SK-MEL-5 (cell line): ENCODE data around the gene ZNF442. TPM values are rescaled to one million over a fixed set of nuclear protein-coding genes. Genes with fewer than 3 reads are reported as not detected.
"Not testable (repeated sequence)": the region's sequence is repeated elsewhere in the genome, so short reads cannot be mapped to it uniquely, and the experiment has no call there.

Experiments used
- DNase-seq: peaks from one replicate; pipeline ENCODE4 v3.0.0-alpha.2; 2016; ENCODE audit warnings: low read depth, low spot score
- in situ Hi-C: cut with HindIII; loops from 2 replicates; pipeline ENCODE4 v1.10.0; 2016; ENCODE audit warnings: low sequenced_read_pairs, high pct_unique_total_duplicates, low pct_unique_long_range_greater_than_20kb
- small RNA-seq, 2 experiments: library from RNA; depleted of rRNA; stranded (forward); fragments of <200 nt; gene quantifications; one replicate each; pipeline ENCODE3, GENCODE V24; 2014
- total RNA-seq: library from RNA; depleted of rRNA; stranded (reverse); fragments of >200 nt; shearing (Covaris generic); gene quantifications from 2 replicates; pipeline ENCODE4 v1.2.3, GENCODE V29; 2014; rRNA removed

Gene ZNF442
- total RNA-seq, 1 experiment from 2014 or later, result 0.58 TPM

- in situ Hi-C loops, result no loop called here
- peak; percentile 80 for DNase-seq
Observed at GRCh38 chr19:12333162-12334159, 32.0 kb downstream of the ZNF442 start, which contains the start of gene ZNF563. Gene ZNF563 (minus strand): TSS chr19:12333633. CDS start chr19:12333482, 151 bp downstream.

- in situ Hi-C loops, result no loop called here
- no peak for DNase-seq
Observed at GRCh38 chr19:12331211-12331941, 34.1 kb downstream of the ZNF442 start.

GRCh38 chr19:12330340-12330739 is 35.1 kb downstream of the ZNF442 start:
- DNase-seq, result no peak
- in situ Hi-C loops, result no loop called here

- in situ Hi-C loops, result no loop called here
- no peak for DNase-seq
Observed at GRCh38 chr19:12325690-12326089, 39.8 kb downstream of the ZNF442 start.

GRCh38 chr19:12318782-12319413 is 46.6 kb downstream of the ZNF442 start:
- in situ Hi-C loops, result no loop called here
- no peak for DNase-seq

- in situ Hi-C loops, result no loop called here
Observed at GRCh38 chr19:12314553-12314952, 50.9 kb downstream of the ZNF442 start.

GRCh38 chr19:12308891-12309290 is 56.6 kb downstream of the ZNF442 start:
- DNase-seq, in situ Hi-C loops: not testable (repeated sequence)

More at GRCh38 chr19:12314553-12314952, 50.9 kb downstream of the ZNF442 start:
- no peak for DNase-seq

Small RNAs within 50 kb of the gene (small RNA-seq; reads per million reads assigned to genes)
- gene RPS29P23, result 0 reads per million in 2 experiments

Other genes starting within 250 kb of the ZNF442 start
- gene ZNF20, start 225.3 kb downstream of the ZNF442 start, total RNA-seq, result 5.4 and 5.9 TPM in 2 replicates
- gene ZNF625, start 208.9 kb downstream of the ZNF442 start, total RNA-seq, result 1.6 and 1.9 TPM in 2 replicates
- gene ZNF136, start 202.6 kb downstream of the ZNF442 start, total RNA-seq, result 3.2 and 4.5 TPM in 2 replicates
- gene ZNF44, start 70.8 kb downstream of the ZNF442 start, total RNA-seq, result 1.3 and 2.2 TPM in 2 replicates
- 1.3 and 1.6 TPM in 2 replicates for gene ZNF563, start 32.0 kb downstream of the ZNF442 start, total RNA-seq
- 2.6 and 4.0 TPM in 2 replicates for gene ZNF799, start 35.6 kb upstream of the ZNF442 start, total RNA-seq
- gene ZNF443, start 75.3 kb upstream of the ZNF442 start, total RNA-seq, result 1.1 and 2.0 TPM in 2 replicates
- 1.6 and 2.2 TPM in 2 replicates for gene ZNF709, start 119.1 kb upstream of the ZNF442 start, total RNA-seq
- gene ZNF564, start 185.8 kb upstream of the ZNF442 start, total RNA-seq, result 3.5 and 4.9 TPM in 2 replicates
- 5.2 and 5.5 TPM in 2 replicates for gene ZNF490, start 245.1 kb upstream of the ZNF442 start, total RNA-seq
- 11.4 and 12.4 TPM in 2 replicates for gene ZNF791, start 245.2 kb upstream of the ZNF442 start, total RNA-seq